Activated CD4-positive, alpha-beta T cell treated with anti-CD3 and anti-CD28 coated beads, Interleukin-2, amount 50 U/mL, for 24 hours (primary cell): ENCODE measurements around the gene POLN.

ENCODE experiments used
- DNase-seq, 2 donors: peaks; one replicate each; pipeline ENCODE4 v3.0.0-alpha.2; 2020; ENCODE audit warnings: low read depth in 1 of 2, low spot score in 1 of 2

Gene POLN

DNA sequence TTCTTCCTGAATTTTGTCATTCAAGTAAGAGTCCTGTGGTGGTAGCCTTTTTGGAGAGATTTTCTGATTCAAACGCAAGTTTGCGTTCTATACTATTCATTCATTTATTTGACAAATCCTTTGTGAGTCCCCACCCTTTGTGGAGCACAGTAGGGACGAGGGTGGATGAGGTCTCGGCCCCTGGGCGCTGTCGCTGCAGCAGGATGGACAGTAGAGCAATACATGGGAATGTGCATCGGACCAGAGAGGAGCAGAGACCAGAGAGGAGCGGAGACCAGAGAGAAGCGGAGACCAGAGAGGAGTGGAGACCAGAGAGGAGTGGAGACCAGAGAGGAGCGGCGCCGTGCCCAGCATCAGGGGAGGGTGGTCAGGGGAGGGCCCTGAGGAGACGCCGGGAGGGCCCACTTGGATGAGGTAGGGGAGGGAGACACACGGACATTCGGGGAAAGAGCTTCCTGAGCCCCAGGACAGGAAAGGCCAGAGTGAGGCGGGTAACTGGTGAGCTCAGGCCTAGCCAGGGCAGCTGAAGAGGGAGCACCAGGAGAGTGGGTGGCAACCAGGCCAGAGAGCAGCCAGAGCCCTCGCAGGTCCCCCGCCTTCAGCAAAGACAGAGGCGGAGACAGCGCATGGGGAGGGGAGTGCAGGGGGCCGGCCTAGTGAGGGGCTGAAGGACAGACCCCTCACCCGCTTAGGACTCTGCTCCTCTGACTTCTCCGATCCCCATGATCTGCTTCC, 115.4 kb downstream of the POLN start:
- DNase-seq, result no peak

GRCh38 chr4:2125831-2126230, 116.1 kb downstream of the POLN start:
- no peak for DNase-seq

GRCh38 chr4:2125023-2125422, 116.9 kb downstream of the POLN start:
- DNase-seq, result no peak

GRCh38 chr4:2116687-2117400, 125.1 kb downstream of the POLN start:
- DNase-seq, result no peak

GRCh38 chr4:2105559-2105958, 136.4 kb downstream of the POLN start:
- DNase-seq, result no peak

DNA sequence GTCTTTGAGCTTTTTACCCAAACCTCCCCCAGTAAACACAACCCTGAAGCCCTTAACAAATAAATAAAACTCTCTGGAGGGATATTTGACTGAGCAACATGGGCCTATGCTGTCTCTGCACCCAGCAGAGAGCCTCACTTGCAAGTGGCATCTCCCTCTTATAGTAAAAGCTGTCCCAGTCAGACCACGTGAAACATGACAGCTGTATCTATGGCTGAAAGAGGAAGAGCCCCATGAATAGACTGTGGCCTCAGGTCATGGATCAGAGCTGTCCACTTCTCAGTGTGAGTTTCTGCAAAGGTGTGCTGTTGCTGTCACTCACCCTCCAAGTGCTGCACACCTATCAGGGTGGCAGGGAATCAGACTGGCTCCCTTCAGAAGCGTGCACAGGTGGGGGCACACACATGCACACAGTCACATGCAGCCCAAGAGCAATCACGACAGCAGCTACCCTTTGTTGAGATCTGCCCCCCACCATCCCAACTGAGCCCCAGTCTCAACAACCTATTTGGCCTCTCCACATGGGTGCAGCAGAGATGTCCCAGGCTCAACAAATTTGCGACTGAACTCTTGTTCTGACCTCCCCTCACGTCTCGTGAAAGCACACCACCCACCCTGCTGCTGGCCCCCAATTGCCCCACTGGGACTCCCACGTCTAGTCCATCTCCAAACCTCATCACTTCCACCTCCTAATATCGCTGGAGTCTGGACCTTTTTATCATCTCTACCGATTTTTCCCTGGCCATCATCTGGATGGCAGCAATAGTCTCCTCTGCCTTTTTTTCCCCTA, 137.2 kb downstream of the POLN start:
- DNase-seq, result no peak

DNA sequence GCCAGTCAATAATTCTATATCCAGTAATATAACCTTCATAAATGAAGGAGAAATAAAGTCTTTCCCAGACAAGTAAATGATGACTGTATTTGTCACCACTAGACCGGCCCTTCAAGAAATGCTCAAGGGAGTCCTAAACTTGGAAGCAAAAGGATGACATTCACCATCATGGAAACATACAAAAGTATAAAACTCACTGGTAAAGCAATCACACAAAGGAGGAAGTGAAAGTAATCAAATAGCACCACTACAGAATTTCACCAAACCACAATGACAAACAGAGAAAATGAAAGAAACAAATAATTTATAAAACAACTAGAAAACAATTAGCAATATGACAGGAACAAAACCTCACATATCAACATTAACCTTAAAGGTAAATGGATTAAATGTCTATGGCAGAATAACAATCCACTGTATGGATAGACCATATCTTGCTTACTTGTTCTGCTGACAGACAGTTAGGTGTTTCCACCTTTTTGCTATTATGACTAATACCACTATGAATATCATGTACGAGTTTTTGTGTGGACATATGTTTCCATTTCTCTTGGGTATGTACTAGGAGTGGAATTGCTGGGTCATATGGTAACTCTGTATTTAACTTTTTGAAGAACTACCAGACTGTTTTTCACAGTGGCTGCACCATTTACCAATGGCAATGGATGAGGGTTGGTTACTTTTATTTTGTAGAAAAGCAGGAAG, 137.9 kb downstream of the POLN start:
- no peak for DNase-seq

DNA sequence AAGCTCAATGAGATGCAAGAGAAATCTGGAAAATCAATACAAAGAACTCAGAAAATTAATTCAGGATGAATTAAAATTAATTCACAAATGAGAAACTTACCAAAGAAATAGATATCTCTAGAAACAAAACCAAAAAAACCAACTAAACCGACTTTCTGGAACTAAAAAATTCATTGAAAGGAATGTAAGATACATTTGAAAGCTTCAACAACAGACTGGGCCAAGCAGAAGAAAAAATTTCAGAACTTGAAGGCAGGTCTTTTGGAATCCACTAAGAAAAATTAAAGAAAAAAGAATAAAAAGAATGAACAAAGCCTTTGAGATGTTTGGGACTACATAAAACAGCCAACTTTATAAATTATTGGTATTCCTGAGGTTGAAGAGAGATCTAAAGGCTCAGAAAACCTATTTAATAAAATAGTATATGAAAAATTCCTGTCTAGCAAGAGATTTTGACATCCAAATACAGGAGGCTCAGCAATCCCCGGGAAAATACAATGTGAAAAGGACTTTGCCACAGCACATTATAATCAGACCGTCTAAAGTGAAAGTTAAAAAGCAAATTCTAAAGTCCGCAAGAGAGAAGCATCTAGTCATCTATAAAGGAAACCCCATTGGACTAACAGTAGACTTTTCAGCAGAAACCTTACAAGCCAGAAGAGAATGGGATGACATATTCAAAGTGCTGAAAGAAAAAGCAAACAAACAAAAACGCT, 138.6 kb downstream of the POLN start:
- no peak for DNase-seq

DNA sequence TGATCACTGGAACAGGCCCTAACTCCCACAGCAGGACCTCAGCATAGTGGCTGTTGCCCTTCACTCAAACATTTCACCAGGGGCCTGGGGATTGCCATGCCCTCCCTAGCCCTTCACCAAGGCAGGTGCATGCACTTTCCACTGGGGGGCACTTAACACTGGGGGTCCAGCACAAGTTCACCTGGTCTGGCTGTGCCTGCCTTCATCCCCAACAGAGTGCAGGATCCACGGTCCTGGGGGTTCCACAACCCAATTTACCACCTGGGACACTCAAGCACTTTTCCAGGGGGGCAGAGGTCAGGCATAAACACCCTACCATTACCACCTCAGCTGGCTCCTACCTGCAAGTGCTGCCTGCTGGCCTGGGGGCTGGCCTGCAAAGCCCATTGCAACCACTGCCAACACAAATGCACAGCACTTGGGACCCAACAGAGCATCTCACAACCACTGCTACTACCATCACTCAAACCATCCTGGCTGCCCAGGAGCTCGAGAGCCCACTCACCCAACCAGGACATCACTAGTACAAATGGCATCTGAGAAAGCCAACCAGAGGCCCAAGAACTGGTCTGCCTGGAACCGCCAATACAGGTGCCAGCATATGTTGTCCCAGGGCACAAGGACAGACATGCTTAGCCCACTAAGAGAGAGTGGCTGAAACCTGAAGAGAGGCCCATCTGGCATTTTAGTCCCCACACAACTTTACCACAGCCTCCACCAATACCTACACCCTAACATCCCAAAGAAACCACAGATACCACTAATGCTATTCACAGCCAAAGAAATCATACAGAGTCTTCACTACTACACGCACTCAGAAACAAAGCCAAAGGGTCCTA, 139.7 kb downstream of the POLN start:
- DNase-seq, result no peak

GRCh38 chr4:2101346-2102044, 140.4 kb downstream of the POLN start:
- no peak for DNase-seq

DNA sequence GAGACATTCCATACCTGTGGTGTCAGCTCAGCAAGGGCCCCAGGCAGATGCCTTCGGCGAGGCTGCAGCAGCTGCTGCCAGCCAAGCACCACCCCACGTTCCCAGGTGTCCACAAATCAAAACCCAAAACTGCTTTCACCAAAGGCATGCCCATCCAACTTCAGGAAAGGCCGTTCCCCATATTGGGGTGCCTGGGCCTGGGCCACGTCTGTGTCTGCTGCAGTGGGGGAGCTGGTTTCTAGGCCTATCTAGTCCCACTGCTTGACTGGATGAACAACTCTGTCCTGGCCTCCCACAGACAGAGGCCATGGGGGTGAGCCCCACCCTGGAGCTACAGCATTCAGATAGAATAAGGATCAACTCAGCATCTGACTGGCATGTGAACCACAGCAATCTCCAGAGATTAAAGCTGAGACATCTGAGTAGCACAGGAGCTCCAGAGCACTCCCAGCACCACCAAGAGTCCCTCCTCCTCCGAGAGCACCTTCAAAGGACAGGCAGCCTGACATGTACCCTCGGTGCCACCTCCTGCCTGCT, 145.8 kb downstream of the POLN start:
- no peak for DNase-seq

GRCh38 chr4:2095236-2096072, 146.5 kb downstream of the POLN start:
- no peak for DNase-seq

DNA sequence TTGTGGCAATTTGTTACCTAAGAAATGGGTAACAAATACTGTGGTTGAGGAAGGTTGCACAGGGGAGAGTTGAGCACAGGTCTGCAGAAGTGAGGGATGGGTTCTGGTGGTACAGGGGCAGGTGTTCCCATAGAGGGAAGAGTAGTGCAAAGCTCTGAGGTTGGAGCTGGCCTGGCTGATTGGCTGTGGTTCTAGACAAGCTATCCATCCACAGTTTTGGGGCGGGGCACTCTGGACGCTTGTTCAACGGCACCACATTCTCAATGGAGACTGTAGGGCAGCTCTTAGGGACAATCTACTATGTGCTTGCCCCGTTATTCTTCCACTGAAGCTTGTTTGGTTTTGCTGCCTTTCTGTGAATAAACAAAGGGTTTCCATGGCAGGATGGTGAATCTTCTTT, 147.4 kb downstream of the POLN start:
- DNase-seq, result no peak

DNA sequence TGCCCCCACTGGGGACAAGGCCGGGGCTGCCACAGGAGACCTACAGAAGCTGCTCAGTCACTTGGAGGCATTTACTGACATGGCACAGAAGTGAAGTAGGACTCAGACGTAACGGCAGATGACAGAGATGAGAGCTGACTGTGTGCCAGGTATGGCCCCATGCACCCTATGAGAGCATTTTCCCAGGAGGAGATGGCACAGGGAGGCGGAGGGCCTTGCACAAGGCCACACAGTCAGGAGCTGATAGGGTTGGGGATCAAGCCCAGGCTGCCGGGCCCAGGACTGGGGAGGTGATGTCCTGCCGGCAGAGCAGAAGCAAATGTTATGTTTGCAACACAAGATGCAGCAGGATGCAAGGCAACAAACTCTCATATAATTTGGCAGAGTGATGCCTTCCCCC, 148.7 kb downstream of the POLN start:
- no peak for DNase-seq

- DNase-seq, result no peak
Observed at GRCh38 chr4:2092669-2093053, 149.3 kb downstream of the POLN start.

GRCh38 chr4:2091990-2092668, 149.8 kb downstream of the POLN start:
- no peak for DNase-seq

DNA sequence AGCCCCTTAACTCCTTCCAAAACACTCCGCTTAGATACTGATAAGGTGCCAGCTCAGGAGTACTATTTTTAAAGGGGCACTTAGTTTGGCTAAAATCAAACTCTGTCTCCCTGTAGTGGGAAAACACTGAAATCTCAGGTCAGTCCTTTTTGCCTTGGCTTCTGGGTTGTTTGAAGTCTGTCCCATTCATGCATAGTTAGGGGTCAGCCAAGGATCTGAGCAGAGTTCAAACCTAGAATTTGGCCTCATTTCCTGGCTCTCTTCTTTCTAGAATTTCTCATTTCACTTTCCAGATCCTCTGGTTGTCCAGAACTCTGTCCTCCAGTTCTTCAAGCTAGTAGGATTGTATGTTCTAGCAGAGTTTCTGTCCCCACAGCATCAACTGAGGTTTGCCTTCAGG, 151.3 kb downstream of the POLN start:
- DNase-seq, result no peak

- no peak for DNase-seq
Observed at GRCh38 chr4:2089222-2089621, 152.7 kb downstream of the POLN start.
